NCI-H345 (cell line): ENCODE data around the gene SETDB1.
"Not testable (repeated sequence)": the region's sequence is repeated elsewhere in the genome, so short reads cannot be mapped to it uniquely, and the experiment has no call there.

Experiments used
- DNase-seq: peaks from one replicate; lab custom pipeline; 2025; lab: John Stamatoyannopoulos, UW

SETDB1 gene

DNA sequence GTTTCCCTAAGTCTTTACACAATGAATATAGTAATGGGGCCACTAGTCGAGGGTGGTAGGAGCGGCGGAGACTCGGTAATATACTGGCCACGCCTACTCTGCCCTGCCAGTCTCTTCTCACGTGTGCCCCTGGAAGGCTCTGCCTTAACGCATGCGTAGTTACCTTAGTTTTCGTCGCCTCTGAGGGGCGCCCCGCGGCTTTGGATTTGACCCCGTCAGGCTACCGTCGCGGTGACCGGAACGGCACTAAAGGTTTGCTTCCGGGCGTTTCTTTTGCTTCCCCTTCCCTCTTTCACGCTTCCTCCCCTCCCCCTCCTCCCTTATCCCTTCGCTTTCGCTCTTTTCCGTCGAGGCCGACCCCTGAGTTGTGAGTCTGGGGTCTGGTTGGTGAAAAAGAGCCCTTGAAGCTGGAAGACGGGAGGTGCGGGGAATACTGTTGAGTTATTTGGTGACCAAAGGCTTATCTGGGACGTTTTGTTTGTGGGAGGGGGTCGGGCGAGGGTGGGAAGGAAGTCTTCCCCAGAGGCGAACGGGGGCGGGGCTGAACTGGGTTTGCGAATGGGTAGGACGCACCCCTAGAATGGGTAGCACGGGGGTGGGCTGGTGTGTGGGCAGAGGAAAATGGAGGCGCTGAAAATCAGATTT lies at the start of gene SETDB1:
Gene SETDB1, plus strand, starts transcription at position 267 of the 645 bp plus-strand sequence. CDS start 1,352 bp downstream, outside the sequence.
- peak; percentile 100 for DNase-seq

DNA sequence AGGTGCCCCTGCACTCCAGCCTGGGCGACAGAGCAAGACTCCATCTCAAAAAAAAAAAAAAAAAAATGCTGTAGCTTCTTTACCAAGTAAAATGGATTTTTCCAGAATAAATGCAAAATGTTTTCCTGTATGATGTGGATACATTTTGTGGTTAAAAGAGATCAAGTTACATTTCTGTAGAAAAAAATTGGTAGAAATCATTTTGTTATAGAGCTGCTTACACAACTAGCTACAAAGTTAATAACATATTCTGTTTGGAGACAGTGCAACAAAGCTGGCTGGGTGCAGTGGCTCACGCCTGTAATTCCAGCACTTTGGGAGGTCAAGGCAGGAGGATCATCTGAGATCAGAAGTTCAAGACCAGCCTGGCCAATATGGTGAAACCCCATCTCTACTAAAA lies 47.2 kb upstream of the SETDB1 start:
- DNase-seq, result not testable (repeated sequence)

DNA sequence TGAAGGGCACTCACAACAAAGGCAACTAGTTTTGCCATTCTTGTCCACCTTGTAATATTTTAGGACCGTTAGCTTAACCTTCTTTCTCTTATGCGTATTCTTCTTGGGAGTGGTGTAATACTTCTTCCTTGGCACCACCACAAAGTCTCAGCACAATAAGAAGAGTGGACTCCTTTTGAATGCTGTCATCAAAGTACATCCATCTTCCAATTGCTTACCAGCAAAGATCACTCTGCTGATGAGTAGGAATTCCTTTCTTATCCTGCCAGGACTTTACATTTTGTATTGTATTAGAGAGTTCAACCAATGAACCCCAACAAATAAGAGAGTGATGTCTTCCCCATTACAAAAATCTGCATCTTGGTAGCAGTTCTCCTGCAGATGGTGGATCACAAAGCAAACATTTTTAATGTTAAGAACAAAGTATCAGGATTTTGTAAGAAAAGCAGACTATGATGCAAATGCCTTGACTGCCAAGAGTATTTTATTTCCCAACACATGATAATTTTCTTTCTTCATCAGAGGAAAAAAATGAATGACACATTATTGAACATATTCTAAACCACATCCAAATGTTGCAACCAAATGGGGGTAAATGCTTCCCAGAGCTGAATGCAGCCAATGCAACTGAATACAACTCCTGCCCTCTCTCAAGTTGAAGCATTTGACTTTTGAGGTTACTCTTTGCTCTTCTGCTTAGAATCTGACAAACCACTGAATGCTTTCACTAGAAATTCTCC lies 44.7 kb upstream of the SETDB1 start:
- no peak for DNase-seq

DNA sequence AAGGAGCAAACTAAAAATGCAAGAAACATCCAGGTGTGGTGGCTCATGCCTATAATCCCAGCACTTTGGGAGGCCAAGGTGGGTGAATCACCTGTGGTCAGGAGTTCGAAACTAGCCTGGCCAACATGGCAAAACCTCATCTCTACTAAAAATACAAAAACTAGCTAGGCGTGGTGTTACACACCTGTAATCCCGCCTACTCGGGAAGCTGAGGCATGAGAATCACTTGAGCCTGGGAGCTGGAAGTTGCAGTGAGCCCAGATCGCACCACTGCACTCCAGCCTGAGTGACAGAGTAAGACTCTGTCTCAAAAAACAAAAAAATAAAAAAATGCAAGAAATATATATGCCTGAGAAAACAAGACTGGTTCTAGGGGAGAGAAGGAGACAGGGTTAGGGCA lies 43.0 kb upstream of the SETDB1 start:
- not testable (repeated sequence) for DNase-seq

DNA sequence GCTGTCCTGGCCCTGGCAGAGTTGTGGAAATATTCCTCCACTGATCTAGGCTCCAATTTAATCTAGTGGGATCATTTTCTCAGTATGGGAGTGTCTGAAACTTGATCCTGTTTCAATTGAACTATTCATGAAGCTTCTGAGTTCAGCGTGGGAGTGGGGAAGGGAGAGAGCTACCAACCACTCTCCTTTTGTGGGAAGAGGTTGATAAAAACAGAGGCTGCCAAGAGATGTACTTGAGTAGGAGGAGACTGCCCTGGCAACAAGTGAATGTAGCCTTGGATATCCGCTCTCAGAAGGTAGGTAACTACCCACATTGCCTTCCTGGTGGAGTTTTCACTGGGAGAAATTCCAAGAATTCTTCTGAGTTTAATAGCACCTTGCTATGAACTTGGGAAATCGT lies 39.1 kb upstream of the SETDB1 start, which contains the start of gene CTXND2:
Gene CTXND2, plus strand, starts transcription at position 119 of the 400 bp plus-strand sequence. CDS start 25,179 bp downstream, outside the sequence.
- no peak for DNase-seq

DNA sequence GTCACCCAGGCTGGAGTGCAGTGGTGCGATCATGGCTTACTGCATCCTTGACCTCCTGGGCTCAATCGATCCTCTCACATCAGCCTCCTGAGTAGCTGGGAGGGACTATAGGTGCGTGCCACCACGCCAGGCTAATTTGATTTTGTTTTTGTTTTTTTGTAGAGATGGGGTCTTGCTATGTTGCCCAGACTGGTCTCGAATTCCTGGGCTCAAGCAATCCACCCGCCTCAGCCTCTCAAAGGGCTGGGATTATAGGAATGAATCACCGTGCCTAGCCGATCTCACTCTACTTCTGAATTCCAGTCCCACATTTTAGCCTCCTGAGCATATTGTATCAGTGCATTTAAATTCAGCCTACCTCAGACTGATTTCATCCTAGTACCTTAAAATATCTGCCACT lies 37.4 kb upstream of the SETDB1 start:
- DNase-seq, result no peak

DNA sequence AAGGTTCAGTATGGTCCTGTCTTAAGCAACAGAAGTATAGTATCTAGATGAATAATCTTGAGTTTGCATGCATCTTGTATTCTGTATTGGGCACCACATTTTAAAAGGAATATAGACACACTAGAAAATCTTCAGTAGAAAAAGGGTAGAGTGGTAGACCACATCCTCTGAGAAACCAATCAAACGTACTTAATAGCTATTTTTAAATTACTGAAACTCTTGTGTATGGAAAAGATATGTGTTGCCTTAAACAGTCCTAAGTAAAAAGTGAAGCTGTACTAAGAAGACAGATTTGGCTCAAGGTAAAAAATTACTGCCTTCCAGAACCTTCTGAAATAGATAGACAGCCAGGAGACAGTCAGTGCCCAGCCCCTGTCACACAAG lies 36.1 kb upstream of the SETDB1 start:
- DNase-seq, result no peak

DNA sequence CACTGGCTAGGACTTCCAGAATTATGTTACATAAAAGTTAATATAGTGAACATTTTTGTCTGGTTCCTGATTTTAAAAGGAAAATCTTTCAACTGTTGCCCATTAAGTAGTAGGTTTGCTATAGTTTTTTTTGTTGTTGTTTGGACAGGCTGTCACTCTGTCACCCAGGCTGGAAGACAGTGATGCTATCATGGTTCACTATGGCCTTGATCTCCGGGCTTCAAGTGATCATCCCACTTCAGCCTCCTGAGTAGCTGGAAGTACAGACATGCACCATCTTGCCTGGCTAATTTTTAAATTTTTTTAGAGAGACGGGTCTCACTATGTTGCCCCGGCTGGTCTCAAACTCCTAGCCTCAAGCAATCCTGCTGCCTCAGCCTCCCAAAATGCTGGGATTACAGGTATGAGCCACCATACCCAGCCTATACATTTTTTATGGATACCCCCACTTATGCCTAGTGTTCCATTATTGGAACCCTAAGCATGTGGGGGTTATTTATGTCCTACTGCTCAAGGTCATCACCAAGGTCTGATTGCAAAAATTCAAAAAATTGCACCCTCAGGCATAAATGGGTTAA lies 32.7 kb upstream of the SETDB1 start:
- no peak for DNase-seq

DNA sequence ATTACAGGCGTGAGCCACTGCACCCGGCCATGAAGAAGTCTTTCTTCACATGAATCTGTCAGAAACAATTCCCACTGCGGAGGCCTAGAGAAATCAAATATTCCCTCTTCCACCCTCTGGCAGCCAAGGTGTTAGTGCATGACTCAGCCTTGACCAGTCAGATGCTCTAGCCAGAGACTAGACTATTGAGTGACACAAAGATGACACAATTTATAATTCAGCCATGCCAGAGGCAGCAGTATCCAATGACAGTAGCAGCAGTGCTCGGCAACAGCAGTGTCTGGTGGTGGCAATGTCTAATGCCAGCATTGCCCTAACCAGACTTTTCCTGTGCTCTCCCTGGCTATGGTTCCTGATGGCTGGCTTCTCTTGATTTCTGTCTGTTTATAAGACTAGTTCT lies 30.5 kb upstream of the SETDB1 start:
- DNase-seq, result no peak

DNA sequence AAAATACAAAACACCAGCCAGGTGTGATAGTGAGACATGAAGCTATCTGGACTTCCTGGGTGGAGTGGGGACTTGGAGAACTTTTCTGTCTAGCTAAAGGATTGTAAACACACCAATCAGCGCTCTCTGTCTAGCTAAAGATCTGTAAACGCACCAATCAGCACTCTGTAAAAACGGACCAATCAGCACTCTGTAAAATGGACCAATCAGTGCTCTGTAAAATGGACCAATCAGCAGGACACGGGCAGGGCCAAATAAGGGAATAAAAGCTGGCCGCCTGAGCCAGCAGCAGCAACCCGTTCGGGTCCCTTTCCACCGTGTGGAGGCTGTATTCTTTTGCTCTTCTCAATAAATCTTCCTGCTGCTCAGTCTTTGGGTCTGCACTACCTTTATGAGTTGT lies 26.4 kb upstream of the SETDB1 start:
- DNase-seq, result not testable (repeated sequence)

DNA sequence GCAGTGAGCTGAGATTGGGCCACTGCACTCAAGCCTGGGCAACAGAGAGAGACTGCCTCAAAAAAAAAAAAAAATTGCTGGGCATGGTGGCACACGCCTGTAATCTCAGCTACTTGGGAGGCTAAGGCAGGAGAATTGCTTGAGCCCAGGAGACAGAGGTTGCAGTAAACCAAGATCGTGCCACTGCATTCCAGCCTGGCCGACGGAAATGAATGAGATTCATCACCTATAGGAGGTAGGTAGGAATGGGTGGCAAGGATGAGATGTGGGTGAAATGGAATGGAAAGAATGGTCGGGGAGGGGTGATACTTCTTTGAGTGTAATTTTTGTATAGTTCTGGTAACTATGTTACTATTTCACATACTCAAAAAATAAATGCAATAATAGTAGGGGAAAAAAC lies 23.8 kb upstream of the SETDB1 start:
- DNase-seq, result no peak

DNA sequence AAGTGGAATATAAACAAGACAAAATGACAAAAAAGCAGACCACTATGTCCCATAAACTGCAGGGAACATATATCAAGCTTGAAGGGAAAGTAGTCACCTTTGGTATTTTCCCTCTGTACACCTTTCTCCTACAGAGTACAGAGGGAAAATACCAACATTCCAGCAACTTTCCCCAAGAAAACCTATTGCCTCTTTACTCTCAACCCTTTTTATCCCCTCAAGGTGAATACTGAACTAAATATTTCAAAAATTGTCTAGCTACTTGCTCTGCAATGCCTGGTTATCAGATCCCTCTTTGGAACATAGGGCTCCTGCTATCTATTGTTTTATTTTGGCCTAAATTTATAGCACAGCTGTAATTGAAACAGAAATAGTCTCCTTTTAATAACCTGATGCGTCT lies 23.4 kb upstream of the SETDB1 start:
- no peak for DNase-seq

DNA sequence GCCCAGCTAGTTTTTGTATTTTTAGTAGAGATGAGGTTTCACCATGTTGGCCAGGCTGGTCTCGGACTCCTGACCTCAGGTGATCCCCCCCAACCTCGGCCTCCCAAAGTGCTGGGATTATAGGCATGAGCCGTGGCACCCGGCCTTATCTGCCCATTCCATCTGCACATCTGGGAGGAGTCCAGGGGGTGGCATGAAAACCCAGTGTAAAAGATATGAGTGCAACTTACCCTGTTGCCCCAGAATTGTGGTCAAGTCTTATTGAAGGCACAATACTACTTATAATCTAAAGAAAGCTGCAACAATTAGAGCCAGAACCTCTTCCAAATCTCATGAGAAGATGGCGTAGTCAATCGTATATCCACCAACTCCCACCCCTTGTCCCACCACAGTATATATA lies 20.9 kb upstream of the SETDB1 start:
- DNase-seq, result no peak

DNA sequence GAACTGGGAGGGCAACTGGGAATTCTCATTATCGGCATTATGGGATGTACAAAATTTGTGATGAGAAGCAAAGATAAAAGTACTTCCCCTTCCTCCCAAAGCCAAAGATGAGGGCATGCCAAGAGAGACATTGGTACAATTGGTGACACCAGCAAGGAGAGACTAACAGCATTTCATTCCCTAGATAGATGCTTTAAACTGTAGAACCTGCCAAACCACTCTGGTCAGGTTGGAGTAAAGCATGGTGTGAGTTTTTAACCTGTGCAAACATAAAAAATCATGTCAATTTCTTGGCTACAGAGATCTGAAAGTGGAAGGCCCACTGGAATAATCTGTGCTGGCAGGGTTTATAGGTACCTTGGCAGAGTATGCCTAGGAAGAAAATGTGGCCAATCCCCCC lies 19.8 kb upstream of the SETDB1 start:
- DNase-seq, result no peak

DNA sequence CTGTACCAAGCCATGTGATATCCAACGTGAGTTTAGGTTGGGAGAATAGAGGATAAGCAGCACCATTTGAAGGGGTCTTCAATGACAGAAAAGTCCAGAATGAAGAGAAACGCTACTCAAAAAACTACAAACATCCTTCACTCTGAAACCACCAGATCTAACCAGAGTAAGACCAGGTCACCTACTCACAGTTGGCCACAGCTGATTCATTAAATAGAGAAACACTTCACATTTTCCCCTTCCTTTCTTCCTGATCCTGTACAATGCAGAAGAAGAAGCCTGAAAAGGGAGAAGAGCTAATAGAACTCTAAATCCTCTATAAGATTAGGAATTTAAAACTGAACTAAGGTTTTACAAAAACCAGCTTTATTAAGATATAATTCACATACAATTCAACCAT lies 19.4 kb upstream of the SETDB1 start:
- DNase-seq, result no peak

DNA sequence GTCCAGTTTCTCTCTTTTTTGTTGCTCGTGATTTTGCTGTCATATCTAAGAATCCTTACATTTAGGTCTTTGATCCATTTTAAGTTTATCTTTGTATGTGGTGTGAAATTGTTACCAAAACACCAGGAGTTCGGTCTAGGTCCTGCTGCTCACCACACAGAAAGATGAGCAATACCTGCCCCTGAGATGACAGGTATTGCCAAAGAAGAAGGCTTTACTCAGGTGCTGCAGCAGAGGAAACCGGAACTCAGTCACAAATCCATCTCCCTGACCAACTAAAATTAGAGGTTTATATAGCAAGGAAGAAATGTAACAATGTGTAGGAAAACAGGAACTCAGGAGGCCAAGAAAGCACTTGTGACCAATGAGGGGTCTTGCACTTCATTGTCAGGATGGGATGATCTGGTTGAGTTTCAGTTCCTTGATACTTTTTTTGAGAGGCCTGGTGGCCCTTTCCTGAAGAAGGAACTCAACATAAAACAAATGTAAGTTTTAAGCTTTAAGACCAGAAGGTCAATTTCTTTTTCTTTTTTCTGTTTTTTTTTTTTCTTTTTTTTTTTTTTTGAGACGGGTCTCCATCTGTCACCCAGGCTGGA lies 16.5 kb upstream of the SETDB1 start:
- DNase-seq, result no peak

DNA sequence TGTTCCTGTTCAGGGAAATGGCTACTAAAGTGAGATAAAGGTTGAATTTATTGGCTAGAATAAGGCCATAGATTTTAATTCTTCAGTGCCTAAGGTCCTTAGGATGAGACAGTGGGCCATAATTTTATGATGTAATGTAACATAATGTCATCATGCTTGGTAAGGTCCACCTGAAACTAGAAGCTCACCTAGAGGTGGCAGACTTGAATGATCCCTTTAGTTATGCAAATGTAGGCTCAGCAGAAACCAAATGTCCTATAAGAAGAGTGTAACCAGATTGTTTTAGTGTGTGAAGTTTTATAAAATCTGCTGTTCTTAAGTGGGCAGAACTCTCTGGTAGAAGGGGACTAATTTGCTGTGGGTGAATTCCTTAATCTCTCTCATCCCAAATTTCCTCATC lies 13.5 kb upstream of the SETDB1 start:
- no peak for DNase-seq

DNA sequence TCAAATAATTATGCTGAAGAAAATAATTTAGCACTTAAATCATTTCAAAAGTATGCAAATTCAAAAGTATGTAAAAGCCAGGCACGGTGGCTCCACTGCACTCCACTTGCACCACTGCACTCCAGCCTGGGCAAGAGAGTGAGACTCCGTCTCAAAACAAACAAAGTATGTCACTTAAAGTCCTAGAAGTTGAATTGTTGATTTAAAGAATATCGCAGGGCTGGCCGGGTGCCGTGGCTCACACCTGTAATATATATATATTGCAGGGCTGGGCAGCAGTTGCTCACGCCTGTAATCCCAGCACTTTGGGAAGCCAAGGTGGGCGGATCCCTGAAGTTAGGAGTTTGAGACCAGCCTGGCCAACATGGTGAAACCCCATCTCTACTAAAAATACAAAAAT lies 8.8 kb upstream of the SETDB1 start:
- DNase-seq, result no peak

DNA sequence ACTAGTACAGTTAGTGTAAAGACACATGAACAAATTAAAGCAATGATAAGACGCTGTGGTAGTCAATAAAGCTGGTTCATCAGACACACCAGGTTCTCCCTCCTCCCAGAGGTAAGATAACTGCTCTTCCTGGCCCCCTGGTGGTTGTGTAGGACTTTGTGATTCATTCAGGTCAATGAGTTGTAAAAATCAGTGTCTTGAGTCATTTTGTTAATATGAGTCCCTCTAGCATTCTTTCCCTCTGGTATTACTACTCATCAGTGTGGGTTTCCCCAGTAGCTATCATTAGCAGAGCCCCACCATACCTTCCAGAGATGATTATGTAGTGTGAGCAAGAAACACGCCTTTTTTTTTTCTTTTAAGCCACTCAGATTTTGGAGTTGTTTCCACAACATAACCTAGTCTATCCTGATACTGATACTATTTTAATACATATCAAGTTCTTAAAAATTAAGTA lies 3.6 kb upstream of the SETDB1 start:
- peak; percentile 85 for DNase-seq

DNA sequence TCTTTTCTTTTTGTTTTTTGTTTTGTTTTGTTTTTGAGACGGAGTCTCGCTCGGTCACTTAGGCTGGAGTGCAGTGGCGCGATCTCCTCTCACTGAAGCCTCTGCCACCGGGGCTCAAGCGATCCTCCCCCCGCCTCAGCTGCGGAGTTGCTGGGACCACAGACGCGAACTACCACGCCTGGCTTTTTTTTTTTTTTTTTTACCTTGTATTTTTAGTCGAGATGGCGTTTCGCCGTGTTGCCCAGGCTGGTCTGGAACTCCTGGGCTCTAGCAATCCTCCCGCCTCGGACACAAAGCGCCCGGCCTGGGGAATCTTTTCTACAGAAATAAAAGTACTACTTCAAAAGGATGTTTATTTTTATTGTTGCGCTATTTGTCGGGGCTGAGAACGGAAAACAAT lies 1.1 kb upstream of the SETDB1 start:
- peak; percentile 50 for DNase-seq

DNA sequence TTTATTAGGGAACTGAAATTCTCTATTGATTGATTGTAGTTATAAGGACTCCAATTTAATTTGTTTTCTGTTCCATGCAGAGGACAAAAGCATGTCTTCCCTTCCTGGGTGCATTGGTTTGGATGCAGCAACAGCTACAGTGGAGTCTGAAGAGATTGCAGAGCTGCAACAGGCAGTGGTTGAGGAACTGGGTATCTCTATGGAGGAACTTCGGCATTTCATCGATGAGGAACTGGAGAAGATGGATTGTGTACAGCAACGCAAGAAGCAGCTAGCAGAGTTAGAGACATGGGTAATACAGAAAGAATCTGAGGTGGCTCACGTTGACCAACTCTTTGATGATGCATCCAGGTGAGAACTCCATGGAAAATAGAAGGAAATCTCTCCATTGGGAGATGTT lies 1.5 kb downstream of the SETDB1 start:
- no peak for DNase-seq

DNA sequence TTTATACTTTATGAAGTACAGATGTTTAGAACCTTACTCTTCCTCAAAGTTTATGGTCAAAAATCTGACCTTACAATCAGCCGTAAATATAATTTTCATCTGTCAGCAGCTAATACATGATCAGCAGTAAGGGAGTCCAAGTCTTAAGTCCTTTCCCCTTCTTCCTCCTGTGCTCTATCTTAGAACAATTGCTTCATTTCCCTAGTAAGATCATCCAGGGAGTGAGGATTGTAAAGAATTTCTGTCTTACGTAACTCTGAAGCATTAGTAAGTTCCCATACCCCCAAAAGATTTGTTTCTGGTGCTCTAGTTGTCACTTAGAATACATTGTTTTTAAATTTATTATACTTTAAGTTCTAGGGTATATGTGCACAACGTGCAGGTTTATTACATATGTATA lies 2.1 kb downstream of the SETDB1 start:
- no peak for DNase-seq

DNA sequence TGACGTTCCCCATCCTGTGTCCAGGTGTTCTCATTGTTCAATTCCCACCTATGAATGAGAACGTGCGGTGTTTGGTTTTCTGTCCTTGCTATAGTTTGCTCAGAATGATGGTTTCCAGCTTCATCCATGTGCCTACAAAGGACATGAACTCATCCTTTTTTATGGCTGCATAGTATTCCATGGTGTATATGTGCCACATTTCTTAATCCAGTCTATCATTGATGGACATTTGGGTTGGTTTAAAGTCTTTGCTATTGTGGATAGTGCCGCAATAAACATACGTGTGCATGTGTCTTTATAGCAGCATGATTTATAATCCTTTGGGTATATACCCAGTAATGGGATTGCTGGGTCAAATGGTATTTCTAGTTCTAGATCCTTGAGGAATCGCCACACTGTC lies 2.6 kb downstream of the SETDB1 start:
- not testable (repeated sequence) for DNase-seq
